Measurements from ENCODE around the gene PARD3. TPM values are rescaled to one million over a fixed set of nuclear protein-coding genes. Genes with fewer than 3 reads are reported as not detected.

The PARD3 gene
- total and polyA plus RNA-seq, 2 donors from 2014 or later = 21.1 to 47.5 TPM

GRCh38 chr10:34323192-34323591 is 491.9 kb downstream of the PARD3 start:
- FAIRE-seq = no peak
- Histone ChIP-seq H3K4me1 (ENCODE audit: control insufficient read depth in 2 of 3, insufficient read depth in 2 of 3, low read depth in 1 of 3, low read length in 3 of 3) (no peaks in the 10 kb centered on the region), H3K9ac (ENCODE audit: low read length in 3 of 3) (no peak overlapping the region), H3K9me3 (ENCODE audit: control insufficient read depth in 2 of 3, insufficient read depth in 1 of 3, low read length in 3 of 3) (no peaks in the 10 kb centered on the region), H3K27ac (ENCODE audit: low read depth in 2 of 2, low read length in 2 of 2) (no peak overlapping the region), H3K36me3 (ENCODE audit: control insufficient read depth in 2 of 3, insufficient read depth in 3 of 3, low read length in 3 of 3) (peaks cover 0 to 6% (median 0%) of the 10 kb centered on the region in 3 donors), H3K4me3 (ENCODE audit: low read length in 3 of 3) (no peak overlapping the region), H3K27me3 (ENCODE audit: control insufficient read depth, insufficient read depth, low read length) (no peaks in the 10 kb centered on the region)
- no peak for TF ChIP-seq CTCF (IDR thresholded peaks at IDR 0.05; ENCODE audit: borderline replicate concordance, extremely low read depth, insufficient read depth)
- no peak for DNase-seq
- intact Hi-C loops (cut with DNase I) = no loop called here

GRCh38 chr10:34320265-34320664 is 494.8 kb downstream of the PARD3 start:
- Histone ChIP-seq H3K9me3 (ENCODE audit: control insufficient read depth in 2 of 3, insufficient read depth in 1 of 3, low read length in 3 of 3) (no peaks in the 10 kb centered on the region), H3K36me3 (ENCODE audit: control insufficient read depth in 2 of 3, insufficient read depth in 3 of 3, low read length in 3 of 3) (peaks cover 0 to 8% (median 0%) of the 10 kb centered on the region in 3 donors), H3K4me1 (ENCODE audit: control insufficient read depth in 2 of 3, insufficient read depth in 2 of 3, low read depth in 1 of 3, low read length in 3 of 3) (no peaks in the 10 kb centered on the region), H3K27me3 (ENCODE audit: control insufficient read depth, insufficient read depth, low read length) (no peaks in the 10 kb centered on the region), H3K4me3 (ENCODE audit: low read length in 3 of 3) (no peak overlapping the region), H3K27ac (ENCODE audit: low read depth in 2 of 2, low read length in 2 of 2) (no peak overlapping the region), H3K9ac (ENCODE audit: low read length in 3 of 3) (no peak overlapping the region)
- no peak for TF ChIP-seq CTCF (IDR thresholded peaks at IDR 0.05; ENCODE audit: borderline replicate concordance, extremely low read depth, insufficient read depth)
- intact Hi-C loops (cut with DNase I) = no loop called here
- DNase-seq (no peak), FAIRE-seq (no peak)

GRCh38 chr10:34319197-34319846 is 495.8 kb downstream of the PARD3 start:
- FAIRE-seq = no peak
- H3K9ac ChIP-seq (ENCODE audit: low read length in 3 of 3) = no peak overlapping the region
- intact Hi-C loops (cut with DNase I) = no loop called here
- H3K4me3 ChIP-seq (ENCODE audit: low read length in 3 of 3) = no peak overlapping the region
- DNase-seq = peak in 3 of 5 donors; percentile 26 to 80 (median 63)
- no peak overlapping the region for H3K27ac ChIP-seq (ENCODE audit: low read depth in 2 of 2, low read length in 2 of 2)
- H3K4me1 ChIP-seq (ENCODE audit: control insufficient read depth in 2 of 3, insufficient read depth in 2 of 3, low read depth in 1 of 3, low read length in 3 of 3) = no peaks in the 10 kb centered on the region
- H3K27me3 ChIP-seq (ENCODE audit: control insufficient read depth, insufficient read depth, low read length) = no peaks in the 10 kb centered on the region
- TF ChIP-seq CTCF (IDR thresholded peaks at IDR 0.05; ENCODE audit: borderline replicate concordance, extremely low read depth, insufficient read depth) = no peak
- H3K9me3 ChIP-seq (ENCODE audit: control insufficient read depth in 2 of 3, insufficient read depth in 1 of 3, low read length in 3 of 3) = no peaks in the 10 kb centered on the region
- H3K36me3 ChIP-seq (ENCODE audit: control insufficient read depth in 2 of 3, insufficient read depth in 3 of 3, low read length in 3 of 3) = peaks cover 0 to 8% (median 0%) of the 10 kb centered on the region in 3 donors

All from kidney (tissue), 14 donors.